Activated CD4-positive, alpha-beta memory T cell treated with anti-CD3 and anti-CD28 coated beads for 36 hours (primary cell): Measurements from ENCODE around the gene RSRP1. TPM values are rescaled to one million over a fixed set of nuclear protein-coding genes. Genes with fewer than 3 reads are reported as not detected.

Experiments
- CTCF ChIA-PET: fragments of 350-600 bp; sonication (Branson Sonifier 250); formaldehyde crosslinking; loops from one replicate; lab custom pipeline; 2021; ENCODE audit warnings: antibody characterized with exemption, inconsistent platforms; lab: Charles Lee
- POLR2A ChIA-PET: fragments of 350-600 bp; sonication (Branson Sonifier 250); formaldehyde crosslinking; loops from one replicate; lab custom pipeline; 2021; ENCODE audit warnings: antibody characterized with exemption; lab: Charles Lee
- DNase-seq: peaks from one replicate; pipeline ENCODE4 v3.0.0-alpha.2; 2020
- H3K27ac Mint-ChIP-seq: one replicate; pipeline ENCODE4 v1.8.0; 2021; ENCODE audit warnings: mixed read lengths
- H3K27me3 Mint-ChIP-seq: one replicate; pipeline ENCODE4 v1.8.0; 2021; ENCODE audit warnings: mixed read lengths
- H3K36me3 Mint-ChIP-seq: one replicate; pipeline ENCODE4 v1.8.0; 2021; ENCODE audit warnings: mixed read lengths
- H3K4me1 Mint-ChIP-seq: one replicate; pipeline ENCODE4 v1.8.0; 2021; ENCODE audit warnings: low read depth, mixed read lengths
- H3K4me3 Mint-ChIP-seq: one replicate; pipeline ENCODE4 v1.8.0; 2021; ENCODE audit warnings: mild to moderate bottlenecking, mixed read lengths
- H3K9me3 Mint-ChIP-seq: one replicate; pipeline ENCODE4 v1.8.0; 2021; ENCODE audit warnings: mixed read lengths
- intact Hi-C: fragments of 100-400 bp; cut with micrococcal nuclease; formaldehyde crosslinking; loops from one replicate; pipeline ENCODE4 v1.15.1; 2023
- total RNA-seq, 2 experiments: library from RNA; stranded (reverse); gene quantifications; one replicate each; pipeline ENCODE4 v1.2.3, GENCODE V29; 2021

Gene RSRP1
- total RNA-seq, 2 experiments from 2014 or later = 123 to 143 TPM

- intact Hi-C loops = no loop called here
- Mint-ChIP-seq H3K27me3 (no peaks in the 10 kb centered on the region), H3K4me1 (peaks cover 16% of the 10 kb centered on the region), H3K9me3 (no peaks in the 10 kb centered on the region), H3K27ac (no peak overlapping the region), H3K36me3 (peaks cover 2% of the 10 kb centered on the region), H3K4me3 (no peak overlapping the region)
- CTCF ChIA-PET = interaction anchor here (0.6 to 0.7 kb wide), 2 partner anchors 16 to 546 kb away, joined by 3 read pairs; no protein-coding TSS in a partner anchor
- DNase-seq = no peak
- POLR2A ChIA-PET = interaction anchor here (1.2 kb wide), 1 partner anchor 9 kb away, joined by 8 read pairs; the partner anchor contains the start of gene RSRP1
These were observed 8.7 kb upstream of the RSRP1 start for GRCh38 chr1:25255706-25256577.

- Mint-ChIP-seq H3K4me3 (no peak overlapping the region), H3K9me3 (no peaks in the 10 kb centered on the region), H3K27me3 (no peaks in the 10 kb centered on the region), H3K4me1 (peaks cover 3% of the 10 kb centered on the region), H3K36me3 (peaks cover 2% of the 10 kb centered on the region), H3K27ac (no peak overlapping the region)
- intact Hi-C loops = no loop called here
- no peak for DNase-seq
- POLR2A ChIA-PET = interaction anchor here (0.8 to 1.2 kb wide), 2 partner anchors 14 to 21 kb away, joined by 3 read pairs; partner anchors contain the start of gene SYF2
- CTCF ChIA-PET = no interaction called here
These were observed 6.7 kb upstream of the RSRP1 start for GRCh38 chr1:25253911-25254310.

DNA sequence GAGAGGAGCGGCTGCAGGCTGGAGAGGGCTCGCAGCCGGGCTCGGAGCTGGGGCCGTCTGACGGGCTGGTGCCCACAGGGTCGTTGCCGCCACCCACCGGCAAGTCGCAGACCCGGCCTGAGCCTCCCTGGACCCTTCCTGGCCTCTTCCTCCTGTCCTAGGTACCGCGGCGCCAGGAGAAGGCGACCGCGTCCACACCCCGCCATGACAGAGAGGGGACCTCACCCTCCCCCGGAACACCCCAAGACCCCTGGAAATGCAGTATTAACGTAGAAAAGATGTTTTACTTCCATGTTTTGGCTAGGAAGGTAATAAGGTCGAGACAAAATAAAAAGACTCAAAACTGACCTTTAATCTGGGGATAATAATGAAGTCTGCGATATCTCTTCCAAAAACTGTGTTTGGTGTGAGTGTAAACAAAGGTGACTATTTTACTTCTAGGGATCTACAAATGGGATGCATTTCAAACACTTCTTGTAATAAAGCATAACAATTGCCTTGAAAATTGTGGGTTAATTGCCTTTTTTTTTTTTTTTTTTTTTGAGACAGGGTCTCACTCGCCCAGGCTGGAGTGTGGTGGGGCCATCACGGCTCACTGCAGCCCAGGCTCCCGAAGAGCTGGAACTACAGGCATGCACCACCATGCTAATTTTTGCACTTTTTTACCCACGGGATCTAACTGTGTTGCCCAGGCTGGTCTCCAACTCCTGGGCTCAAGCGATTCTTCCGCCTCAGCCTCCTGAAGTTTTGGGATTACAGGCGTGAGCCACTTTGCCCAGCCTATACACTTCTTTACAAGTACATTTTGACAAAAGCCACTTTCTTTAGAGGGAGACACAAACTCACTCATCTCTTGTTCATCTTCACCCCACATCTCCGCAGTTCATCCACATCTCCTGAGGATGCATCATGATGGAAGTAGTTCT lies 838 bp upstream of the RSRP1 start:
- ChIA-PET CTCF (interaction anchor here (0.9 to 1.4 kb wide), 3 partner anchors 8 to 273 kb away, joined by 3 to 7 read pairs (median 3); partner anchors contain the start of gene SYF2), POLR2A (interaction anchor here (0.5 to 1.9 kb wide), 12 partner anchors 8 to 644 kb away, joined by 3 to 29 read pairs (median 3); partner anchors contain the start of genes CLIC4 and SYF2)
- peaks cover 34% of the 10 kb centered on the region for H3K4me1 Mint-ChIP-seq
- H3K4me3 Mint-ChIP-seq = peak overlapping the region; percentile 95
- intact Hi-C loops = loop anchor here (1.0 to 2.0 kb wide), 3 partner anchors 15 to 183 kb away; partner anchors contain the start of genes MACO1 and TMEM50A
- peak overlapping the region; percentile 99 for H3K27ac Mint-ChIP-seq
- peaks cover 43% of the 10 kb centered on the region for H3K36me3 Mint-ChIP-seq
- DNase-seq = no peak
- H3K27me3 Mint-ChIP-seq = peaks cover 3% of the 10 kb centered on the region
- H3K9me3 Mint-ChIP-seq = no peaks in the 10 kb centered on the region

GRCh38 chr1:25246600-25247023 lies 642 bp downstream of the RSRP1 start:
- H3K27ac Mint-ChIP-seq = peak overlapping the region; percentile 99
- peak; percentile 47 for DNase-seq
- CTCF ChIA-PET = interaction anchor here (1.4 kb wide), 1 partner anchor 14 kb away, joined by 7 read pairs; the partner anchor contains the start of gene SYF2

GRCh38 chr1:25245809-25246599 lies 1.2 kb downstream of the RSRP1 start:
- H3K4me3 Mint-ChIP-seq = peak overlapping the region; percentile 95
- ChIA-PET POLR2A (interaction anchor here (1.9 to 2.0 kb wide), 2 partner anchors 13 to 14 kb away, joined by 10 to 29 read pairs; partner anchors contain the start of gene SYF2), CTCF (no interaction called here)
- intact Hi-C loops = loop anchor here (2.0 kb wide), 2 partner anchors 93 to 185 kb away; partner anchors contain the start of genes MACO1 and TMEM50A
- peaks cover 3% of the 10 kb centered on the region for H3K27me3 Mint-ChIP-seq
- H3K27ac Mint-ChIP-seq = peak overlapping the region; percentile 99
- no peak for DNase-seq
- H3K9me3 Mint-ChIP-seq = no peaks in the 10 kb centered on the region
- H3K4me1 Mint-ChIP-seq = peaks cover 44% of the 10 kb centered on the region
- peaks cover 52% of the 10 kb centered on the region for H3K36me3 Mint-ChIP-seq

More at GRCh38 chr1:25246600-25247023, 642 bp downstream of the RSRP1 start:
- POLR2A ChIA-PET = interaction anchor here (1.0 to 1.9 kb wide), 3 partner anchors 10 to 184 kb away, joined by 5 to 29 read pairs (median 8); partner anchors contain the start of gene SYF2
- H3K9me3 Mint-ChIP-seq = no peaks in the 10 kb centered on the region
- H3K36me3 Mint-ChIP-seq = peaks cover 52% of the 10 kb centered on the region
- peak overlapping the region; percentile 95 for H3K4me3 Mint-ChIP-seq
- H3K4me1 Mint-ChIP-seq = peaks cover 44% of the 10 kb centered on the region
- peaks cover 3% of the 10 kb centered on the region for H3K27me3 Mint-ChIP-seq
- intact Hi-C loops = loop anchor here (1.0 to 2.0 kb wide), 3 partner anchors 13 to 184 kb away; partner anchors contain the start of genes MACO1 and TMEM50A

DNA sequence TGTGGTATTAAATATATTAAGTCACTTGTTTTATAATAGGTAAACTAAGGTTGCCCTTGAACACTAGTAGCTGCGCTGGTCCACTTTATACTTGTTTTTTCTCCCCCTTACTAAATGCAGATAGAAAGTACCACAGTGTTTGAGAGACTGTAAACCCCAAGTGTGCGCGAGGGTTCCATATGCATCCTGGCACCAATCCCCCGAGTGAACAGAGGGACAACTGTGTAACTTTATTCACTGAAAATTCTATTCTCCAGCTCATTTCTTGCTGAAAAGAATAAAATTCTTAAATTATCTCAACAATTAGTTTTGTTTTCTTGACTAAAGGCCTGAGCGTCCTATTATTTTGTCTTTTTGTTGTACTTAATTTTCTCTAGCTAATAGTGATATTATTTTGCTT lies 1.9 kb downstream of the RSRP1 start:
- intact Hi-C loops = no loop called here
- peak overlapping the region; percentile 99 for H3K27ac Mint-ChIP-seq
- H3K4me3 Mint-ChIP-seq = peak overlapping the region; percentile 95
- peaks cover 49% of the 10 kb centered on the region for H3K4me1 Mint-ChIP-seq
- H3K36me3 Mint-ChIP-seq = peaks cover 52% of the 10 kb centered on the region
- DNase-seq = no peak
- H3K9me3 Mint-ChIP-seq = no peaks in the 10 kb centered on the region
- CTCF ChIA-PET = interaction anchor here (0.9 kb wide), 1 partner anchor 10 kb away, joined by 3 read pairs; no protein-coding TSS in a partner anchor
- H3K27me3 Mint-ChIP-seq = peaks cover 3% of the 10 kb centered on the region
- POLR2A ChIA-PET = interaction anchor here (2.0 kb wide), 1 partner anchor 13 kb away, joined by 10 read pairs; the partner anchor contains the start of gene SYF2

GRCh38 chr1:25243907-25244306 lies 3.3 kb downstream of the RSRP1 start:
- Mint-ChIP-seq H3K4me3 (no peak overlapping the region), H3K27me3 (peaks cover 3% of the 10 kb centered on the region), H3K36me3 (peaks cover 56% of the 10 kb centered on the region), H3K4me1 (peaks cover 60% of the 10 kb centered on the region), H3K27ac (peak overlapping the region; percentile 70), H3K9me3 (no peaks in the 10 kb centered on the region)
- DNase-seq = no peak
- ChIA-PET CTCF (no interaction called here), POLR2A (interaction anchor here (2.0 kb wide), 1 partner anchor 11 kb away, joined by 10 read pairs; the partner anchor contains the start of gene SYF2)
- intact Hi-C loops = loop anchor here (5.0 kb wide), 1 partner anchor 113 kb away; no protein-coding TSS in a partner anchor

DNA sequence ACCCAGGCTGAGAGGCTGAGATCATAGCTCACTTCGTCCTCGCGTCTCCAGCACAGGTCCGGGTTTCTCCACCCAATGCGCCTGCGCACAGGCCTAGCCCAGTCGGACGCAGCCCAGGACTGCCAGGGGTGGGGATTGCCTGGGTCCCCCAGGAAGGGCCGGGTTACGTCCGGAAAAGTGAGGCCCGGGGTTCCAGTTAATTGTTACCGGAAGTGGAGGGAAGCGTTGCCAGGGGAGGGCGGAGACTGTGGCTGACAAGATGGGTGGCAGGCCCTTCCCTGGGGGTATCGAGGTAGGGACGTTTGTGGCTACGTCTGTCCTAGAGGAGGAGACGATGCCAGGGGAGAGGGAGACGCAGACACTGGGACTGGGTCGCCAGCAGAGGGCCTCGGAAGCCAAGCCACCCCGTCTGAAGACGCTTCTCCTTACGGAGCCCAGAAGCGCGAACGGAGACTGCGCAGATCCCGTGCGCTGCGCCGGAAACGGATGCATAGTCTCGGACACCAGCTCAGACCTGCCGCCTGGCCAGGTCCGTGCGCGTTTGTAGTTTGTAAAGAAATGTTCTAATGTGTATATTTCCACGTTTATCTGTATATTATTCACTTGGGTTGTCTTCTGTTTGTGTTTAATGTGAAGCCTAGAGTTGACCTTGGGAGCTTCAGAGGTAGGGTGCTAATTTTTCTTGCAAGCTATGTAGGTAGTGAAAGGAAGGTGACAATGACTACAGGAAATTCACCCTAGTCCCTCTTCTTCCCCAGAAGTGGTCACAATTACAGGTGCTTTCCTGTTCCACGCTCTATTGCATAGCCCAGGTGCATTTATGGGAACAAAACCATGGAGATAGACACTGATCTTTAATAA lies 7.3 kb downstream of the RSRP1 start:
- H3K9me3 Mint-ChIP-seq = no peaks in the 10 kb centered on the region
- CTCF ChIA-PET = interaction anchor here (0.6 to 1.2 kb wide), 7 partner anchors 9 to 569 kb away, joined by 3 to 4 read pairs (median 3); partner anchors contain the start of gene RUNX3
- peak; percentile 97 for DNase-seq
- intact Hi-C loops = loop anchor here (1.0 to 10.0 kb wide), 5 partner anchors 8 to 825 kb away; partner anchors contain the start of genes NIPAL3, SRRM1, STPG1 and SYF2
- H3K4me3 Mint-ChIP-seq = peak overlapping the region; percentile 84
- peaks cover 30% of the 10 kb centered on the region for H3K36me3 Mint-ChIP-seq
- H3K4me1 Mint-ChIP-seq = peaks cover 51% of the 10 kb centered on the region
- H3K27me3 Mint-ChIP-seq = no peaks in the 10 kb centered on the region
- H3K27ac Mint-ChIP-seq = peak overlapping the region; percentile 96
- POLR2A ChIA-PET = interaction anchor here (0.9 to 1.3 kb wide), 4 partner anchors 8 to 190 kb away, joined by 3 to 4 read pairs (median 3); partner anchors contain the start of gene RSRP1

DNA sequence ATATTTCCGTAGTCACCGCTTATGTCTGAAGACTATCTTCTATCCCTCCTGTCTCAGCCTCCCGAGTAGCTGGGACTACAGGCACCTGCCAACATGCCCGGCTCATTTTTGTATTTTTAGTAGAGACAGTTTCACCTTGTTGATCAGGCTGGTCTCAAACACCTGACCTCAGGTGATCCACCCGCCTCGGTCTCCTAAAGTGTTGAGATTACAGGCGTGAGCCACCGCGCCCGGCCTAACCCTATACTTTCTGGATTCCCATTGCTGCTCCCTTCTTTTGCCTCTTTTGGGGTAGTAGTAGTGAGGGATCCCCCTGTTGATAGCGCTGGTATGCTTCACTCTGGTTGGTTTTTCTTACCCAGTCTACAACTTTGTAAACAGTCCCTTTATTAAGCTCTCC lies 9.2 kb downstream of the RSRP1 start:
- no peak for DNase-seq
- H3K9me3 Mint-ChIP-seq = no peaks in the 10 kb centered on the region
- H3K4me3 Mint-ChIP-seq = no peak overlapping the region
- peaks cover 45% of the 10 kb centered on the region for H3K4me1 Mint-ChIP-seq
- peaks cover 16% of the 10 kb centered on the region for H3K36me3 Mint-ChIP-seq
- CTCF ChIA-PET = interaction anchor here (0.6 kb wide), 1 partner anchor 402 kb away, joined by 3 read pairs; no protein-coding TSS in a partner anchor
- intact Hi-C loops = loop anchor here (10.0 kb wide), 3 partner anchors 313 to 823 kb away; partner anchors contain the start of genes NIPAL3, SRRM1 and STPG1
- peak overlapping the region; percentile 51 for H3K27ac Mint-ChIP-seq
- POLR2A ChIA-PET = no interaction called here
- no peaks in the 10 kb centered on the region for H3K27me3 Mint-ChIP-seq
